ENCODE results near the gene ZNF341. TPM values are rescaled to one million over a fixed set of nuclear protein-coding genes. Genes with fewer than 3 reads are reported as not detected.

The ZNF341 gene
- polyA plus RNA-seq, 1 donor (not counting 4 experiments of a cell fraction or from before 2014, with no cell fraction given): 1.7 TPM

DNA sequence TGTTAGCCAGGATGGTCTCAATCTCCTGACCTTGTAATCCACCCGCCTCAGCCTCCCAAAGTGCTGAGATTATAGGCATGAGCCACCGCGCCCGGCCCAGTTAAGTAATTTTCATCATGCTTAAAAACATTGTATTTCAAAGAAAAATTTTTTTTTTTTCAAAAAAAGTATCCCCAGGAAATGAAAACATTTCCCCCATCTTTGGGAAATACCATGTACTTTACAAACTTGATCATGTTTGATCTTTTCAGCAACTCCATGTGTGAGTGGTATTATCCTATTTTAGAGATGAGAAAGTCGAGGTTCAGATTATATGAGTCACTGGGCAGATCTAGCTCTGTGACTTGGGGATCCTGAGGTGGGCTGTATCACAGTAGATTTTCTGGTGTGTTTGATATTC lies 91.2 kb downstream of the ZNF341 start:
- Histone ChIP-seq H3K27me3 (ENCODE audit: control insufficient read depth, extremely low read depth, insufficient read depth, low read length) (no peaks in the 10 kb centered on the region), H3K79me2 (ENCODE audit: control insufficient read depth, insufficient read depth, low read length) (peaks cover 93% of the 10 kb centered on the region), H3K4me1 (ENCODE audit: control insufficient read depth, extremely low read depth, insufficient read depth, low read length) (no peaks in the 10 kb centered on the region), H3K4me3 (ENCODE audit: control insufficient read depth in 2 of 3, extremely low read depth in 1 of 3, insufficient read depth in 2 of 3, low read depth in 1 of 3, low read length in 3 of 3) (no peak overlapping the region), H3K9me1 (ENCODE audit: control insufficient read depth, extremely low read depth, insufficient read depth, low read length) (peaks cover 9% of the 10 kb centered on the region), H4K20me1 (ENCODE audit: control insufficient read depth, extremely low read depth, insufficient read depth, low read length) (peaks cover 31% of the 10 kb centered on the region), H3K4me2 (ENCODE audit: control insufficient read depth, extremely low read depth, insufficient read depth, low read depth, low read length) (no peak overlapping the region), H3K9ac (ENCODE audit: control insufficient read depth, extremely low read depth, insufficient read depth, low read length) (no peak overlapping the region), H3K36me3 (ENCODE audit: control insufficient read depth in 2 of 2, extremely low read depth in 1 of 2, insufficient read depth in 2 of 2, low read length in 2 of 2) (peaks cover 5 to 16% of the 10 kb centered on the region in 2 experiments), H2AFZ (ENCODE audit: control insufficient read depth, low read length) (no peak overlapping the region), H3K27ac (ENCODE audit: control insufficient read depth, insufficient read depth, low read length) (no peak overlapping the region), H3K9me3 (ENCODE audit: control insufficient read depth, low read depth, low read length) (no peaks in the 10 kb centered on the region)
- no peak for TF ChIP-seq EZH2 (IDR thresholded peaks at IDR 0.05; ENCODE audit: low read length)
- TF ChIP-seq, protein P1, sequence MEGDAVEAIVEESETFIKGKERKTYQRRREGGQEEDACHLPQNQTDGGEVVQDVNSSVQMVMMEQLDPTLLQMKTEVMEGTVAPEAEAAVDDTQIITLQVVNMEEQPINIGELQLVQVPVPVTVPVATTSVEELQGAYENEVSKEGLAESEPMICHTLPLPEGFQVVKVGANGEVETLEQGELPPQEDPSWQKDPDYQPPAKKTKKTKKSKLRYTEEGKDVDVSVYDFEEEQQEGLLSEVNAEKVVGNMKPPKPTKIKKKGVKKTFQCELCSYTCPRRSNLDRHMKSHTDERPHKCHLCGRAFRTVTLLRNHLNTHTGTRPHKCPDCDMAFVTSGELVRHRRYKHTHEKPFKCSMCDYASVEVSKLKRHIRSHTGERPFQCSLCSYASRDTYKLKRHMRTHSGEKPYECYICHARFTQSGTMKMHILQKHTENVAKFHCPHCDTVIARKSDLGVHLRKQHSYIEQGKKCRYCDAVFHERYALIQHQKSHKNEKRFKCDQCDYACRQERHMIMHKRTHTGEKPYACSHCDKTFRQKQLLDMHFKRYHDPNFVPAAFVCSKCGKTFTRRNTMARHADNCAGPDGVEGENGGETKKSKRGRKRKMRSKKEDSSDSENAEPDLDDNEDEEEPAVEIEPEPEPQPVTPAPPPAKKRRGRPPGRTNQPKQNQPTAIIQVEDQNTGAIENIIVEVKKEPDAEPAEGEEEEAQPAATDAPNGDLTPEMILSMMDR (optimal IDR thresholded peaks at IDR 0.05 in 1 of 3, IDR thresholded peaks at IDR 0.05 in 1 of 3, conservative IDR thresholded peaks at IDR 0.05 in 1 of 3; ENCODE audit: extremely low read depth in 1 of 3, insufficient read depth in 2 of 3, low read length in 3 of 3): no peak
- no peak for DNase-seq (ENCODE audit: low read depth, low spot score)
- dilution Hi-C loops (cut with MboI; ENCODE audit: extremely low pct_ligation_motif_present, low sequenced_read_pairs): no loop called here
- no peak for FAIRE-seq

DNA sequence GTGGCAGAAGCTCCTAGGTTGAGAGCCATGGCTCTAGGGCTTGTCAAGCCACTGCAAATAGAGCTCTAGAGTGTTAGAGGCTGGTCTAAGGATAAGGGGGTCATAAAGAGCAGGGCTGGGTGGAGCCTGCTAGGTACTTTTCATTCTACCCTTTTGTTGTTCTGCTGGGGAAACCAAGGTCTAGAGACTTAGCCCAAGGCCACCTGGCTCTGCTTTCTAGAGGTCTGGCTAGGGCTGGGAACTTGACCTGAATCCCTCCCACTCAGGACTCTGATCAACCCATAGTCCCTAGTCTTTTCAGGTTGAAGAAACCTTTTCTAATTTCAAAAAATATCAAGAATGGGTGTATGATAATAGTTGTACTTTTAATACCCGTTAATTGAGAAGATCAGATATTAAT lies 93.1 kb downstream of the ZNF341 start:
- no peak for DNase-seq (ENCODE audit: low read depth, low spot score)
- Histone ChIP-seq H3K36me3 (ENCODE audit: control insufficient read depth in 2 of 2, extremely low read depth in 1 of 2, insufficient read depth in 2 of 2, low read length in 2 of 2) (peaks cover 2 to 11% of the 10 kb centered on the region in 2 experiments), H3K9me3 (ENCODE audit: control insufficient read depth, low read depth, low read length) (no peaks in the 10 kb centered on the region), H4K20me1 (ENCODE audit: control insufficient read depth, extremely low read depth, insufficient read depth, low read length) (peaks cover 17% of the 10 kb centered on the region), H3K27ac (ENCODE audit: control insufficient read depth, insufficient read depth, low read length) (no peak overlapping the region), H3K4me3 (ENCODE audit: control insufficient read depth in 2 of 3, extremely low read depth in 1 of 3, insufficient read depth in 2 of 3, low read depth in 1 of 3, low read length in 3 of 3) (no peak overlapping the region), H3K9me1 (ENCODE audit: control insufficient read depth, extremely low read depth, insufficient read depth, low read length) (peaks cover 9% of the 10 kb centered on the region), H2AFZ (ENCODE audit: control insufficient read depth, low read length) (no peak overlapping the region), H3K27me3 (ENCODE audit: control insufficient read depth, extremely low read depth, insufficient read depth, low read length) (no peaks in the 10 kb centered on the region), H3K4me1 (ENCODE audit: control insufficient read depth, extremely low read depth, insufficient read depth, low read length) (no peaks in the 10 kb centered on the region), H3K9ac (ENCODE audit: control insufficient read depth, extremely low read depth, insufficient read depth, low read length) (no peak overlapping the region), H3K4me2 (ENCODE audit: control insufficient read depth, extremely low read depth, insufficient read depth, low read depth, low read length) (no peak overlapping the region), H3K79me2 (ENCODE audit: control insufficient read depth, insufficient read depth, low read length) (peaks cover 92% of the 10 kb centered on the region)
- dilution Hi-C loops (cut with MboI; ENCODE audit: extremely low pct_ligation_motif_present, low sequenced_read_pairs): no loop called here
- TF ChIP-seq EZH2 (IDR thresholded peaks at IDR 0.05; ENCODE audit: low read length): no peak
- TF ChIP-seq, protein P1 (optimal IDR thresholded peaks at IDR 0.05 in 1 of 3, IDR thresholded peaks at IDR 0.05 in 1 of 3, conservative IDR thresholded peaks at IDR 0.05 in 1 of 3; ENCODE audit: extremely low read depth in 1 of 3, insufficient read depth in 2 of 3, low read length in 3 of 3): no peak
- FAIRE-seq: no peak

Data from keratinocyte (primary cell).